ENCODE data around the gene SCN9A. TPM values are rescaled to one million over a fixed set of nuclear protein-coding genes. Genes with fewer than 3 reads are reported as not detected.
"Not testable (repeated sequence)": the region's sequence is repeated elsewhere in the genome, so short reads cannot be mapped to it uniquely, and the experiment has no call there.

Gene SCN9A
- total RNA-seq, 1 donor from 2014 or later, result 0.28 TPM

- peak; percentile 39 for ATAC-seq
Measured at GRCh38 chr2:166373951-166374350, 1.8 kb downstream of the SCN9A start.

- ATAC-seq, result no peak
Measured at GRCh38 chr2:166373539-166373938, 2.2 kb downstream of the SCN9A start.

- no peak for ATAC-seq
Measured at GRCh38 chr2:166373105-166373504, 2.6 kb downstream of the SCN9A start.

GRCh38 chr2:166372046-166372445, 3.7 kb downstream of the SCN9A start:
- no peak for ATAC-seq

GRCh38 chr2:166365803-166366420, 9.8 kb downstream of the SCN9A start:
- no peak for ATAC-seq

DNA sequence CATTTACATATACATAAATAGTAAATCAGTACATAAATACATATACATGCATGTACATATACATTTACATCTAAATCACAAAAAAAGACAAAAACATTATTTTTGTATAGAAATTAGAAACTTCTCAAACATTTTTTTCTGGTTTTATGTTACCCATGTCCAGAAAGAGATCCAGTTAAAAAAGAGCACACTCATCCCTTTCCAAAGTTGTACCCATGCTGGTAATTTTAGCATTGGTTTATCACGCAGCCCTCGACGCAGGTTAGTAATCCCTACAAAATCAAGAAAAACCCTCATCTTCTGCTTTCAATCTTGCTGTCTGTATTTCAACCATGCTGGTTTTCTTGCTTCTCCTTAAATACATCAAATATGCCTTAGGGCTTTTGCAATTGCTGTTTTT, 10.5 kb downstream of the SCN9A start:
- ATAC-seq, result no peak

- ATAC-seq, result no peak
Measured at GRCh38 chr2:166364476-166365161, 11.1 kb downstream of the SCN9A start.

- no peak for ATAC-seq
Measured at GRCh38 chr2:166361351-166362153, 14.2 kb downstream of the SCN9A start.

DNA sequence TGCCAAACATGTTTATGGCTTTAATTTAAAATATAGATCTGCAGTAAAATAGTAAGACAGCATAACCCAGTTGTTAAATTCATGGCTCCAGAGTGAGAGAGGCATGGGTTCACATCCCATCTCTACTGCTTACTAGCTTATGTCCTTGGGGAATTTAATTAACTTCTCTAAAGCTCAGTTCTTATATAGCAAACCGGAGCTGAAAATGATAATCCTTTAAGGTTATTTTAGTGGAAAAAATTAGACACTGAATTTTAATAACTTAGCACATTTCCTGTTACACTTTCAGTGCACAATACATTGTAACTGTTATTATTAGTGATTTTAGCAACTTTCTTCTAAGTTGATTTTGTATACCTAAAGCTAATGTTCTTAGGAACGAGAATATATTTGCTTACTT, 14.8 kb downstream of the SCN9A start:
- no peak for ATAC-seq

GRCh38 chr2:166360426-166360825, 15.3 kb downstream of the SCN9A start:
- no peak for ATAC-seq

GRCh38 chr2:166357950-166358321, 17.8 kb downstream of the SCN9A start:
- not testable (repeated sequence) for ATAC-seq

GRCh38 chr2:166357068-166357949, 18.4 kb downstream of the SCN9A start:
- no peak for ATAC-seq

DNA sequence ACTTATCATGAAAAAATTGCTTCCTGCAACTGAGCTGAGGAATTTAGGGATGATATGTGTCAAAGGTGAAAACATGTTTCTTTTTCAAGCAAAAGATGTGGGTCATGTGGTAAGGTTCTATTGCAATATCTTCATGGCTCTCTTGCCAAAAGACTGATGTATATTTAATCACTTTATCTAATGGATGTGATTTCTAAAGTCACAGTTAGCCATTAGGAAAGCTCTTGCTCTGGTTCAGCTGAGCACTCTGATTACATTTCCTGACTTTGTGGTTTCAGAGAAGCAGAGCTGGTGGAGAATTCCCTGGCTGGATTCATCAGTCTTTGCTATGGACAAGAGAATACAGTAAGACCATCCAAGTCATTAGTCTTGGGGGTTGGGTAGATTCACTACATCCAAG, 24.4 kb downstream of the SCN9A start:
- ATAC-seq, result no peak

DNA sequence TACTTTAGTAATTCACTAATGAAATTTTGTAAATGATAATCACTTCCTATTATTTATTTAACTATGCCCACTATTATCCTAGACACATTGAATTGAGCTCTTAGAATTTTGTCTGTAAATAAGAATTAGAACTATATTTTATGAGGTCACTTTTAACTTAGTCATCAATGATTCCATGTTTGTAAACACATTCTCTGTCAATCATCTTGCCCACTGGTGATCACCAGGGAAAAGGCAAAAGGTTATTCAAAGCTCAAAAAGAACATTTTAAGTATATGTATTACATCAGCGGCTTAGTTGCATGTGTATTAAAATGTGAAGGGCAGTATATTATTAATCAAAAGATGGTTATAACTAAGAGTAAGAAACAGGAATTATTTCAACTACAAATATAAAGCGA, 25.2 kb downstream of the SCN9A start:
- no peak for ATAC-seq

- no peak for ATAC-seq
Measured at GRCh38 chr2:166344286-166345113, 31.2 kb downstream of the SCN9A start.

DNA sequence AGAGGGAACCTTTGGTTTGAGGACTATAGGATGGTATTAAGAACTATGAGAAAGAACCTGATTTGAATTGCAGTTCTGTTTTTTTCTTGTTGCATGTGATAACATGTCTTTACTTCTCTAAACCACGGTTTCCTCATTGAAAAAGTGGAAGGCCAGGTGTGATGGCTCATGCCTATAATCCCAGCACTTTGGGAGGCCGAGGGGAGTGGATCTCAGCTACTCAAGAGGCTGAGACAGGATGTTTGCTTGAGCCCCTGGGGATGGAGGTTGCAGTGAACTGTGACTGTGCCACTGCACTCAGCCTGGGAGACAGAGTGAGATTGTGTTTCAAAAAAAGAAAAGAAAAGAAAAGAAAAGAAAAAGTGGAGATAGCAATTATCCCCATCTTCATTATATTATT, 32.3 kb downstream of the SCN9A start:
- ATAC-seq, result peak; percentile 26

- no peak for ATAC-seq
Measured at GRCh38 chr2:166341426-166341825, 34.3 kb downstream of the SCN9A start.

- no peak for ATAC-seq
Measured at GRCh38 chr2:166338831-166339339, 36.9 kb downstream of the SCN9A start.

GRCh38 chr2:166337932-166338331, 37.8 kb downstream of the SCN9A start:
- no peak for ATAC-seq

DNA sequence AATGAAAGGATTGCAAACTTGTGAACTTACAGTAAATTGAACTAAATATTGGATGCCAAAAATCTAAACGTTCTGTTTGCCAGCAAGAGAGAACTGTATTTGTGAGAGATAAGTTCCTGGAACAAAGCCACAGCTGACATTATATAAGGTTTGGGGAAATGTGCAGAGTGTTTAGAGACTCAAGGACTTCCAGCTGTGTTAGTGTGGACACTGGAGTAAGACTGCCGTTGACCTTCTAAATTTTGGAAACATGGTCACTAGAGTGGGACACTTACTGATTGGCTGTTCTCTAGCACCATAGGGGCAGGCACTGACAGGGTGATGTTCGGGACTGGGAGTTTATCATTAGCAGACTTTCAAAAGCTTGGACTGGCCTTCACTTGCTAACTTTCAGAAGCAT, 40.5 kb downstream of the SCN9A start:
- ATAC-seq, result no peak

- no peak for ATAC-seq
Measured at GRCh38 chr2:166334805-166335204, 40.9 kb downstream of the SCN9A start.

DNA sequence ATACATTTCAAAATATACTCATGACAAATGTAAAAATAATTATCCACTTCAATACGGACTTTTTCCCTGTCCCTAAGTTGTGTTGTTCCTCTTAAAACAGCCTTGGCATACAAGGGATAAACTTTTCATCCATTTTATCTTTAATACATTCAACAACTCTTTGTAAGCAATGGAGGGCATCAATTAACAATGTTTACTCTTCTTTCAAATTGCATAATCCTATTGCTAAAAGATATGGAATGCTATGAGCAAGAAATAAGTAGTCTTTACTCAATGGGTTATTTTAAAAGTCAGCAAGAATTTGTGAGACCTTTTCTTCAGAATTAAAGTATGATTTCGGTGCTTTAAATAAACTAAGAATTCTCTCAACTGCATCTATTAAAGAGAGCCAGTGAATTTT, 41.9 kb downstream of the SCN9A start:
- ATAC-seq, result no peak
